Effector memory CD8-positive, alpha-beta T cell (primary cell): ENCODE data around the gene NAV2.

Experiments used
- ATAC-seq: fragments of 150-1000 bp; cut with Tn5 transposase; replicated peaks from 2 replicates; pipeline ENCODE4 v1.10.0; 2021; ENCODE audit warnings: mild to moderate bottlenecking, moderate library complexity
- DNase-seq, 3 experiments: peaks; one replicate each; pipeline ENCODE4 v3.0.0; 2021
- H3K27ac Mint-ChIP-seq, 2 donors: one replicate each; pipeline ENCODE4 v1.8.0; 2022; ENCODE audit warnings: mild to moderate bottlenecking in 2 of 2, mixed read lengths in 2 of 2, moderate library complexity in 2 of 2
- H3K27me3 Mint-ChIP-seq, 2 donors: one replicate each; pipeline ENCODE4 v1.8.0; 2022; ENCODE audit warnings: mixed read lengths in 2 of 2
- H3K36me3 Mint-ChIP-seq: one replicate; pipeline ENCODE4 v1.8.0; 2022; ENCODE audit warnings: mild to moderate bottlenecking, moderate library complexity, mixed read lengths; ENCODE audit not compliant: insufficient read depth
- H3K4me1 Mint-ChIP-seq, 2 donors: one replicate each; pipeline ENCODE4 v1.8.0; 2022; ENCODE audit warnings: low read depth in 2 of 2, mixed read lengths in 2 of 2
- H3K4me3 Mint-ChIP-seq, 2 donors: one replicate each; pipeline ENCODE4 v1.8.0; 2022; ENCODE audit warnings: mild to moderate bottlenecking in 2 of 2, mixed read lengths in 2 of 2, moderate library complexity in 2 of 2
- H3K9me3 Mint-ChIP-seq, 2 donors: one replicate each; pipeline ENCODE4 v1.8.0; 2022; ENCODE audit warnings: mixed read lengths in 2 of 2

NAV2 gene

GRCh38 chr11:19840961-19841360, 128.3 kb downstream of the NAV2 start:
- no peak overlapping the region for H3K4me3 Mint-ChIP-seq
- no peak for ATAC-seq
- no peaks in the 10 kb centered on the region for H3K36me3 Mint-ChIP-seq
- H3K4me1 Mint-ChIP-seq = no peaks in the 10 kb centered on the region
- DNase-seq = no peak
- H3K27me3 Mint-ChIP-seq = peaks cover 0 to 32% of the 10 kb centered on the region in 2 donors
- no peaks in the 10 kb centered on the region for H3K9me3 Mint-ChIP-seq
- H3K27ac Mint-ChIP-seq = no peak overlapping the region

DNA sequence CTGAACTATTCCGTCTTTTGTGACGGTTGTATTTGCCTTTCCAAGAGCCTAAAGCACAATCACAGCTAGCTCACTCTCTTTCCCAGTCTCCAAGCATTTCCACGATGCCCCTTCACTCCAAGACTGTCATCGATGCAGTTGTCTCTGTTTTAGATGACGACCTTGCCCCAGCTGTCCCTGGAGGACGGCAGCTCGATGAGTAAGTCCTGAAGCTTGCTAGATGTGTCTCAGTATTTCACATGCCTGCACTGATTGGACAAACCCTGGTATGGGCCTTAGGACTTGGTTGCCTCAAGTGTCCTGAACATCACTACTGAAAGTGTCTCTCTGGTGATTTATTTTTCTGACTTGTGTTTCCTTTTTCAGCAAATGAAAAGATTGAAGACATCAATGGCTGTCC, 129.9 kb downstream of the NAV2 start:
- DNase-seq (no peak), ATAC-seq (no peak)
- no peak overlapping the region for H3K4me3 Mint-ChIP-seq
- no peak overlapping the region for H3K27ac Mint-ChIP-seq
- peaks cover 0 to 40% of the 10 kb centered on the region in 2 donors for H3K27me3 Mint-ChIP-seq
- no peaks in the 10 kb centered on the region for H3K4me1 Mint-ChIP-seq
- no peaks in the 10 kb centered on the region for H3K36me3 Mint-ChIP-seq
- no peaks in the 10 kb centered on the region for H3K9me3 Mint-ChIP-seq

DNA sequence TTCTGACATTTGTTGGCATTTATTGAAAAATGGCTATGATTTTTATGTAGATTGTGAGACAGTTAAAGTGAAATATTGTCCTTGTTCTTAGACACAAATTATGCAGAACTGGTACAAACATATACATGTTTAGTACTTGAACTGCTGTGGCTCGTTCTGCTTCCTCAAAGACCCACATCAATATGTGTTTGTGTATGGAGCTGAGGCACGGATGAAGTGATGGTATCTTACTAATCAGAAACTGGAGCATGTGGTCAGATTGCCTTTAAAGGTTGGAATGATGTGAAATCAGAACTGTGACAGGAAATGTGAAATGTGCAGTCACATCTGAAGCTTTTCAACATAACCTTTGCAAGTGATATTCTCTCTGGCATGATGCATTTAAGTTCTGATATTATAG, 130.4 kb downstream of the NAV2 start:
- Mint-ChIP-seq H3K9me3 (no peaks in the 10 kb centered on the region), H3K36me3 (no peaks in the 10 kb centered on the region), H3K4me1 (no peaks in the 10 kb centered on the region), H3K27ac (no peak overlapping the region), H3K27me3 (peaks cover 0 to 42% of the 10 kb centered on the region in 2 donors), H3K4me3 (no peak overlapping the region)
- DNase-seq (no peak), ATAC-seq (no peak)

DNA sequence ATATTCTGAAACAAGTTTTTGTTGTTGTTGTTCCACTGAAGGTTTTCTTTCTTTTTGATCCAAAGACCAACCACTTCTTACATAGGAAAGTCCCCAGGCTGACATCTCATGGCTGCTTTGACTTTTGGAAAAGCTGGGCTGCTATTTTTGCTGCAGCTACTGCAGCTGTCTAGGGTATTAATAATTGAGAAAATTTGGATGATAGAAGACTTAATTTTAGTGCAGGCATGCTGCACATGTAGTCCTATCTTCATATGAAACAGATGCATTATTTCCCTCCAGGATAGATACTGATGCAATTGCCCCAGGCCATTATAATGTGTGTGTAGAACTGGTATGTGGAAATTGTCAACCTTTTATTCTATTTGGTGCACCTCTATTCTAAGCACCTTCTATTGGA, 131.4 kb downstream of the NAV2 start:
- ATAC-seq = no peak
- no peaks in the 10 kb centered on the region for H3K9me3 Mint-ChIP-seq
- H3K4me3 Mint-ChIP-seq = no peak overlapping the region

GRCh38 chr11:19844806-19845205, 132.2 kb downstream of the NAV2 start:
- no peaks in the 10 kb centered on the region for H3K9me3 Mint-ChIP-seq
- ATAC-seq (no peak), DNase-seq (no peak)
- H3K4me1 Mint-ChIP-seq = no peaks in the 10 kb centered on the region
- H3K27me3 Mint-ChIP-seq = peaks cover 0 to 45% of the 10 kb centered on the region in 2 donors
- no peaks in the 10 kb centered on the region for H3K36me3 Mint-ChIP-seq
- H3K4me3 Mint-ChIP-seq = no peak overlapping the region
- H3K27ac Mint-ChIP-seq = no peak overlapping the region

More for the DNA sequence above, 131.4 kb downstream of the NAV2 start:
- DNase-seq = no peak
- no peaks in the 10 kb centered on the region for H3K4me1 Mint-ChIP-seq
- no peaks in the 10 kb centered on the region for H3K36me3 Mint-ChIP-seq
- H3K27me3 Mint-ChIP-seq = peaks cover 0 to 40% of the 10 kb centered on the region in 2 donors
- H3K27ac Mint-ChIP-seq = no peak overlapping the region

DNA sequence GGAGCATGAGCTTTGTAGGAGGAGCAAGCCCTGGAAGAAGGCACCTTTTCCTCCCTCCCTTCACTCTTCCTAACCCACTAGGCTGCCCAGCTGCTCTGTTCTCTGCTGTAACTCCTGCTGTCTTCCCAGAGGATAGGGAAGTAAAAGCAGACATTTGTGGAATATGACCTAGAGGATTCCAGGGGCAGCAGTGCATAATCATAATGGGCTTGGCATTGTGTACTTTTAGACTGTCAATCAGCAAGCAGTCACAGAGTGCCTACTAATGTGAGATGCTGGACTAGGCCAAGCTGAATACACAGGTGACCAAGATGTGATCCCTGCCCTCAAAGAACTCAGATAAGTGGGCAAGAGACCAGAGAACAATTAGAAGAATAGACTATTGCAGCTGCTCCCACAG, 133.0 kb downstream of the NAV2 start:
- Mint-ChIP-seq H3K27ac (no peak overlapping the region), H3K27me3 (peaks cover 0 to 45% of the 10 kb centered on the region in 2 donors)

DNA sequence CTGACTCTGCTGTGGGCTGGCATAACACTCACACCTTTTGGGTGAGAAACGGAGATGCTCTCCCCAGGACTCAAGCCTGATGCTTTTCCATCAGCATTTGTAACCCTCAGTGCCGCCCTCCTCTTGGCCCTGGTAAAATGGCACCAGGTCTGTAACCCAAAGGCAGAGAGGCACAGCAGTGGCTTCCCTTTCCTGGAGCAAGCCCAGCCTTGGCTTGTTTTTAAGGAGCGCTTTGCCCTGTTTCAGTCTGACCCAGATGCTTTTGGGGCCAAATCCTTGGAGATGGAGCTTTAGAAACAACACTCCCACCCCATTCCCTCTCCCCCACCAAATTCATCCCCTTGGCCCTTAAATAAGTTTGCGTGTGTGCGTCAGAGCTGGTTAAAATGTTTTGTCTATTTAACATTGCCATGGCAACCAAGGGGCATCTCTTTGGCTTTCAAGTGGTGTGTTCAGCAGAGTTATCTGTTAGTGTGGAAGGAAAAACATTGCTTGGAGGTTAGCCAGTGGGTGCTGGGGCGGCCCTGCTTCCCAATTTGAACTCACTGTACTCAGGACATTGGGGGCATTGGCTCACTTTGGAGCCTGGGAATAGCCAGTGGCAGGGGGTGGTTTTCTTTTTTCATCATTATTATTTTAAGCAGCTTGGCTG, 134.1 kb downstream of the NAV2 start:
- DNase-seq (no peak), ATAC-seq (no peak)
- Mint-ChIP-seq H3K27ac (no peak overlapping the region), H3K36me3 (no peaks in the 10 kb centered on the region), H3K27me3 (peaks cover 0 to 45% of the 10 kb centered on the region in 2 donors), H3K9me3 (no peaks in the 10 kb centered on the region), H3K4me3 (no peak overlapping the region), H3K4me1 (no peaks in the 10 kb centered on the region)

More for the DNA sequence above, 133.0 kb downstream of the NAV2 start:
- Mint-ChIP-seq H3K4me1 (no peaks in the 10 kb centered on the region), H3K36me3 (no peaks in the 10 kb centered on the region), H3K9me3 (no peaks in the 10 kb centered on the region), H3K4me3 (no peak overlapping the region)
- ATAC-seq = no peak
- no peak for DNase-seq

- Mint-ChIP-seq H3K36me3 (no peaks in the 10 kb centered on the region), H3K4me3 (no peak overlapping the region), H3K27ac (no peak overlapping the region), H3K27me3 (peaks cover 0 to 37% of the 10 kb centered on the region in 2 donors), H3K9me3 (no peaks in the 10 kb centered on the region), H3K4me1 (no peaks in the 10 kb centered on the region)
- DNase-seq (no peak), ATAC-seq (no peak)
Observed at GRCh38 chr11:19848219-19848618, 135.6 kb downstream of the NAV2 start.

- Mint-ChIP-seq H3K27me3 (peaks cover 0 to 37% of the 10 kb centered on the region in 2 donors), H3K27ac (no peak overlapping the region), H3K4me3 (no peak overlapping the region), H3K4me1 (no peaks in the 10 kb centered on the region), H3K36me3 (no peaks in the 10 kb centered on the region), H3K9me3 (no peaks in the 10 kb centered on the region)
- DNase-seq (no peak), ATAC-seq (no peak)
Observed at GRCh38 chr11:19849107-19849789, 136.6 kb downstream of the NAV2 start.

DNA sequence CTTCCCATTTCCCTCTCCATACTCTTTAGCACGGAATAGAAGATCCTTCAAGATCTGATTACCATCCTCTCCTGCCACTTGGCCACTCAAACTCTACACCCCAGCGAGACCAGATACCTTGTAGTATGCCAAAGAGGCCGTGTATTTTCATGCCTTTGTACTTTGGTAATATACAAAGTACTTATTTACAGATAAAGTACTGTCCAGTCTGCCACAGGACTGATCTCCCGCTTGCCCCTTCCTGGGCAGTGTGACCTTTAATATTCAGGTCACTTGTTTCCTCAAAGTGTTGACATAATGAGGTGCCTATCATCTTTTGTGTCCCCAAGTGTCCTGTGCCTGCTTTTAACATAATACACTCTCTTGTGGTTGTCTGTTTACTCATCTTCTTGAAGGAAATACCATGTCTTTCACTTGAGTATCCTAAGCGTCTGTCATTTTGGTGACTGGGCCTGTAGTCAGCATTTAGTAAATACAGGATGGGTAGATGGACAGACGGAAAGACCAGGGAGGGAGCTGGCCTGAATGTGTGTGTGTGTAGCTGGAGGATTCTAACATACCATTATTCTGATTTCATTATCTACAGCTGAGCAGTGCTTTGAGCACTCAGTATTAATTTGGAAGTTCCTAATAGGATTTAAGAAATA, 137.4 kb downstream of the NAV2 start:
- Mint-ChIP-seq H3K36me3 (no peaks in the 10 kb centered on the region), H3K27ac (no peak overlapping the region), H3K9me3 (no peaks in the 10 kb centered on the region), H3K4me3 (no peak overlapping the region), H3K4me1 (no peaks in the 10 kb centered on the region), H3K27me3 (peaks cover 0 to 31% of the 10 kb centered on the region in 2 donors)
- DNase-seq (no peak), ATAC-seq (no peak)

- no peak overlapping the region for H3K27ac Mint-ChIP-seq
- no peaks in the 10 kb centered on the region for H3K36me3 Mint-ChIP-seq
- H3K4me3 Mint-ChIP-seq = no peak overlapping the region
Observed at GRCh38 chr11:19852288-19852687, 139.7 kb downstream of the NAV2 start.

DNA sequence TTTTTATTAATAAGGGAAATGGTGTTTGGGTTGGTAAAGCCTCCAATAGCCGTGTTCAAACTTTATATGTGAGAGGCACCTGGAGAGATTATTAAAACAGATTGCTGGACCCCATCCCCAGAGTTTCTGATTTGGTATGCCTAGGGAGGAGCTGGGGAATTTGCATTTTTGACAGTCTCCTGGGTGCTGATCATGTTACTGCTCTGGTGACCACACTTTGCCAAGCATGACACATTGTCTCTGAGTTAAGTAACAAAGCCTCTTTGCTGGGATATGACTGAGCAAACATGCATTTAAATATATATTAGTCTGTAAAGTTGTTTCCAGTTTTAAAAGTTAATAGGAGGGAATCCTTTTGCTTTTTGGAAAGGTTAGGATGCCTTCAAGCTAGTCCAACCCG, 140.4 kb downstream of the NAV2 start:
- Mint-ChIP-seq H3K4me3 (no peak overlapping the region), H3K9me3 (no peaks in the 10 kb centered on the region), H3K27ac (no peak overlapping the region), H3K27me3 (peaks cover under 1 to 9% of the 10 kb centered on the region in 2 donors), H3K36me3 (no peaks in the 10 kb centered on the region), H3K4me1 (no peaks in the 10 kb centered on the region)
- DNase-seq = no peak
- no peak for ATAC-seq

More at GRCh38 chr11:19852288-19852687, 139.7 kb downstream of the NAV2 start:
- Mint-ChIP-seq H3K9me3 (no peaks in the 10 kb centered on the region), H3K4me1 (no peaks in the 10 kb centered on the region), H3K27me3 (peaks cover 0 to 16% of the 10 kb centered on the region in 2 donors)
- ATAC-seq (no peak), DNase-seq (no peak)

DNA sequence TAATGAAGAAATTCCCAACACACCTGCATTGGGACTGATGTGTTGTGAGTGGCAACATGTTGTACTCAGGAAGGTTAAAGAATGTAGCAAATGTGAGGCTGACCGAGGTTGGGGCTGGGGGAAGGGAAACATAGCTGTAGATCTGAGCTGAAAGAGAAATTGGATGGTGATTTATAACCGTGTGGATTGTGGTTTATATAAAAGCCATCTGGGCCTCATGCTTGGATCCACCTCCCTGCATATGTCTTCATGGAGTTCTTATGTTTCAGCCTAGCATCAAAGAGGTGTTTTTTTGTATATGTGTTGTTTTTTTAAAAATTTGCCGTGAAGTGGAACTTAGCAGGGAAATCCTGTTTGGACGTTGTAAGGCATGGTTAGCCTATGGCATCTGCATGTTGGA, 141.3 kb downstream of the NAV2 start:
- H3K4me1 Mint-ChIP-seq = no peaks in the 10 kb centered on the region
- no peaks in the 10 kb centered on the region for H3K36me3 Mint-ChIP-seq
- H3K9me3 Mint-ChIP-seq = no peaks in the 10 kb centered on the region
- H3K27ac Mint-ChIP-seq = no peak overlapping the region
- peaks cover 6 to 10% of the 10 kb centered on the region in 2 donors for H3K27me3 Mint-ChIP-seq
- H3K4me3 Mint-ChIP-seq = no peak overlapping the region
- DNase-seq (no peak), ATAC-seq (no peak)

- no peaks in the 10 kb centered on the region for H3K36me3 Mint-ChIP-seq
- DNase-seq = no peak
- peaks cover 0 to 1% of the 10 kb centered on the region in 2 donors for H3K9me3 Mint-ChIP-seq
Observed at GRCh38 chr11:19861171-19861570, 148.5 kb downstream of the NAV2 start.

More at GRCh38 chr11:19861171-19861570, 148.5 kb downstream of the NAV2 start:
- Mint-ChIP-seq H3K27ac (no peak overlapping the region), H3K4me3 (no peak overlapping the region), H3K27me3 (peaks cover 11 to 22% of the 10 kb centered on the region in 2 donors), H3K4me1 (no peaks in the 10 kb centered on the region)
- ATAC-seq = no peak
